GM19467 (cell line): ENCODE data around the gene FREM3.
"Not testable (repeated sequence)": the region's sequence is repeated elsewhere in the genome, so short reads cannot be mapped to it uniquely, and the experiment has no call there.

Experiments
- ATAC-seq: cut with Tn5 transposase; IDR thresholded peaks from one replicate; pipeline ENCODE4 v1.9.1; 2021; ENCODE audit warnings: mild to moderate bottlenecking, moderate library complexity; ENCODE audit not compliant: unreplicated experiment

The FREM3 gene

GRCh38 chr4:143586080-143586479, 114.4 kb downstream of the FREM3 start:
- ATAC-seq, result no peak

DNA sequence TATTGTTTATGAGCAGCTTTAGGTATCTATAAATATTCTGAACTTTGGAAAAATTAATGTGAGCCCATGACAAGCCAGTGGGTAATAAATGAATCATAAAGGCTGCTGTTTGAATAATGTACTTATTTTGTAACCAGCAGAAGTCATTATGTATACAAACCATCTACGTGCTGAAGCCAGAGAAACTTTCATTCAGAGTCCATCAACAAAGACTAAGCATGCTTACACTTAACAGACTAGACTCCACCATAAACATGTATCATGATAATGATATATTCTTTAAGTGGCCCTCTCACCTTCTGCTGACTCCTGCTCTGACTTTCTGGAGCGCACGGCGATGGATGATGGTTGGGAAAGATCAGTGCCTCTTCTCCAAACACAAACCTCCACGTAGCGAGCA, 114.9 kb downstream of the FREM3 start:
- no peak for ATAC-seq

DNA sequence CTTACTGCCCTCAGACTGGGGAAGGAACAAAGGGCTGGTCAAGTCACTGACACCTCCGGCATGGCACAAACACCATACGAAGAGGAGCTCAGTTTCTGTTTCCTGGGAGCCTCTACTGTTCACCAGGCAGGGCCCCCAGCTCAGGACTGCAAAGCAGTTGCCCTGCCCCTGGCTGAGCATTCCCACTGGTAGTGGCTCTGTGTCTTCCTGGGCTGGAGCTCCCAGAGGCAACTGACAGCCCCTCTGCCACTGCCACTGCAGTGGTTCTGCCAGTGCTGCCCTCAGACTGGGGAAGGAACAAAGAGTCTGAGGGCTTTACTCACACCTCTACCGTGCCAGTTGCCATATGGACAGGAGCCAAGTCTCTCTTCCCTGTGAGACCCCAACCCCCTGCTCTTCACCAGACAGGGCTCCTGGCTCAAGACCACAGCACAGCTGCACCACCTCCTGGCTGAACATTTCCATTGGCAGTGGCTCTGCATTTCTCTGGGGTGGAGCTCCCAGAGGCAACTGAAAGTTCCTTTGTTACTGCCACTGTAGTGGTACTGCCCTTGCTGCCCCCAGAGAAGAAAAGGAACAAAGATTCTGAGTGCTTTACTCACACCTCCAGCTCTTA, 119.0 kb downstream of the FREM3 start:
- ATAC-seq, result no peak

- ATAC-seq, result no peak
These were observed 125.1 kb downstream of the FREM3 start for GRCh38 chr4:143575331-143575730.

DNA sequence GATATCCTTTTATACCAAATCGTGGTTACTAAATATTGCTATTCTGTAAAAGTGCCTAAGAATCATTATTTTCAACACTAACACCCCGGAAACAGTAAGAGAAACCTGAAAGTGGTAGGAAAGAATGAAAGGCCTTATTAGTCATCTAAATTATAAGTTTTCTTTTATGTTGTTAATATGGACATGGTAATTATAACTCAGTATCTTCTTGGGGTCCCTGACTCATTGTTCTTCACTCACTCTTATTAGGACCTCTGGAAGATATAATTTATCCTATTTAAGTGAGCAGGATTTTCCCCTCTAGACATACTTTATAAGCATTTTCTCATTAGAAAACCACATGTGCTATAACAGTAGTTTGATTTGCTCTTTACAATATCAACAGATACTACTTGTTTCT, 136.0 kb downstream of the FREM3 start:
- no peak for ATAC-seq

DNA sequence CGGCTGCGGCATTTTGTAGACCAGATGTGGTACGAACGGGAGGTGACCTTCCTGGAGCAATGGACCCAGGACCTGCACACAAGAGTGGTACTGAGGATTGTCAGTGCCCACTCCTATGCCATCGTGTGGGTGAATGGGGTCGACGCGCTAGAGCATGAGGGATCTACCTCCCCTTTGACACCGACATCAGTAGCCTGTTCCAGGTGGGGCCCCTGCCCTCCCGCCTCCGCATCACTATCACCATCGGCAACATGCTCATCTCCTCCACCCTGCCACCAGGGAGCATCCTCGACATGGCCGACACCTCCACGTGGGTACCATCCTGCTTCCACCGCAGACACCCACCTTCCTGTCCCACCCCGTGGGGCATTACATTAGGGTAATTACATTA, 140.7 kb downstream of the FREM3 start:
- ATAC-seq, result no peak

DNA sequence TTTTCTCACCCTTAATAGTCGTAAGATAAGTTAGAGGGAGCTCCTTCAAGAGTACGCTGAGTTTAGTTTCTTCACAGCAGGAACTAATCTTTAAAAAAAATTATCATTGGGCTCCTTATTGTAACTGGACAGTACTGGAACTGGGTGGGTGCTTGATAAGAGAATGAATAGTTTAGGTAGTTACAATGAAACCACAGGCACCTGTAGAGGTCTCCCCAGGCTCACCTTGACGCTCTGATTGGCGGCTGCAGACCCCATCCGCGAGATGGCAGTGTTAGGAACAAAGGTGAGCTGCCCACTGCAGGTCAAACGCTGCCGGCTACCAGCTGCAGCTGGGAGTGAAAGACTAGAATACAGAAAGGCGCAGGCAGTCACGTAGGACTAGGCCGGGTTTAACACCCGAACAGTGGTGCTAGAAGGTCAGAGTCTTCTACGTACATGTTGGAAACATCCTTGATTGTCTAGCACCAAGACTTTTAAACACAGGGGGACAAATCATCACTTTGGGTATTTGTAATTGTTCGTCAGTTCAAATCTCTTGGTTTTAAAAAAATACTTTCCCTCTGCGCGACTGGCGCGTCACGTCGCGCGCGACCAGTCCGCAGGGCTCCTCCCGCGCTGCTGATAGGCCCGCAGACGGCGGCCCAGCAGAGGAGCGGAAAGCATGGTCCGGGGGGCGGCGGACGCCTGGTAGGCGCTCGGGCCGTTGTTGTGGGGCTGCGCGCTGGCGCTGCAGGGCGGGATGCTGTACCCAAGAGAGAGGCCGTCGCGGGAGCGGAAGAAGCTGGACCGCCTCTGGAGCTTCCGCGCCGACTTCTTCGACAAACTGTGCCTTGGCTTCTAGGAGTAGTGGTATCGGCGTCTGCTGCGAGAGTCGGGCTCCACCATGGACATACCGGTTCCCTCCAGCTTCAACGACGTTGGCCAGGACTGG, 141.4 kb downstream of the FREM3 start:
- ATAC-seq, result peak; percentile 81

- no peak for ATAC-seq
These were observed 142.2 kb downstream of the FREM3 start for GRCh38 chr4:143558286-143558685.

GRCh38 chr4:143555676-143556075, 144.8 kb downstream of the FREM3 start:
- no peak for ATAC-seq

DNA sequence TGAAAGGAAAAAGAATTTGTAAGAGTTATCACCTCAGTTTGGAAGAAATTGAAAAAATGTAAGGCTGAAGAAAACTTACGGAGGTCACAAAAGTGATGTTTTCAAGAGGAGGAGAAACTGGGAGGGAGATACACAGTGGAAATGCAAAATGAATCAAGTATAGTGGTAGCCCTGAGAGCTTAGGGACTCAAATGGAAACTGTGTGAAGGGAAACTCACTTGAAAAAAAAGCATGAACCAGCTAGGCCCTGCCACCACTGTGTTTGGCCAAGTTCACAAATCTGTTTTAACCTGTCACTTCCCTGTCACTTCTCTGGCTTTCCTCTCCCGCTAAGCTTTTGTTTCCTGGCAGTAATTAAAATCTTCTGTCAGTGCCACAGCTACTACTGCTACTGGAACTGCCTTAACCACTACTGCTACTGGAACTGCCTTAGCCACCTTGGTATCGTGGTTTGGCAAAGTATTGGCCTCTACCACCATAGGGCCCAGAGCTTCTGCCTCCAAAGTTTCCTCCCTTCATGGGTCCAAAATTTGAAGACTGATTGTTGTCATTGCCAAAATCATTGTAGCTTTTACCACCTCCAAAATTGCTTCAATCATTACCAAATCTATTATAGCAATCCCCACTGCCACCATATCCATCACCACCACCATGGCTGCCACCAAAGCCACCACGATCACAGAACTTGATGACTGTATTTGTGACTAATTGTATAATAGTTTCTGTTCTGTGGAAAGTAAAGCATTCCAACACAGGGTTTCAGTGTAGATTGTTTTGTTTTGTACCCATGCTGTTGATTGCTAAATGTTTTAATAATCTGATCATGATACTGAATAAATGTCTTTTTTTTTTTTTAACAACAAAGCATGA, 145.5 kb downstream of the FREM3 start:
- ATAC-seq, result peak; percentile 68

GRCh38 chr4:143549928-143550327, 150.5 kb downstream of the FREM3 start:
- ATAC-seq, result no peak

DNA sequence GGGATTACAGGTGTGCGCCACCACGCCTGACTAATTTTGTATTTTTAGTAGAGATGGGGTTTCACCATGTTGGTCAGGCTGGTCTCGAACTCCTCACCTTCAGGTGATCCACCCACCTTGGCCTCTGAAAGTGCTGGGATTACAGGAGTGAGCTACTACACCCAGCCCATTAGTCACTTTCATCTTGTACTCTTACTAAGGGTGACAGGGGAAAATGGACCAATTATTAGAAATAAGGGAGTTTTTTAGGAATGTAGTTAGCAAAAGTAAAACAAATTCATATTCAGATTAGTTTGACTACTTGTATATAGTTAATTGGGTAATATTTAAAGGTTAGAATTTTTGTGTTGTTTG, 160.8 kb downstream of the FREM3 start:
- no peak for ATAC-seq

- ATAC-seq, result no peak
These were observed 161.4 kb downstream of the FREM3 start for GRCh38 chr4:143538979-143539669.

DNA sequence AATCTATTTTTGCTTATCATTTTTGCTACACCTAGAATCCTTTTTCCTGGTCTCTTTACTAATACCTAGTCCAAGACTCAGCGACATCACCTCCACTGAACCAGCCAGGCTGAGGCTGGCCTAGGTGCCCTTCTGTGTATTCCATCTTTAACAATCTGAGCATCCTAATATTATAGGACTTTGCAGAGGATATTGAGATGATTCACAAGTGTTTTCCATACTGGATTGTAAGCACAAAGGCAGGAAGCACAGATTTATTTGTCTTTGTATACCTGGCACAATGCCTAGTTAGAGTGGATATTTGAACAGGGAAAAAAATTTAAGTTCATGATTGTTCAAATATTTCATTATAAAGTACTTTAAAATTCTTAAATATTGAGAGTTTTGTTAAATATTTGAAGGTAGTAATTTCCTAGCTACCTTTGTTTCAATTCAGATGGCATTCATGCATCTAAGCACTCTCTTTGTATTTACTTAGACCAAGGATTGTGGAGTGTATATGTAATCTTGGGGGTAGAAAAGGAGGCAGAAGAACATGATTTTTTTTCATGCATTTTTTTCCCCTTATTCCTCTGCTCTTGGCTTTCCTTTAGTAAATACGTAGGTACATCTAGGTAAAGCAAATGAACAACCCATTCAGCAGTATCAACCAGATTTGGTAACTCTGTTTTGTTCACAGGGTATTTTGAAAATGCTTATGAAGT, 168.5 kb downstream of the FREM3 start:
- ATAC-seq, result no peak

GRCh38 chr4:143531380-143531779, 169.1 kb downstream of the FREM3 start:
- no peak for ATAC-seq

- ATAC-seq, result not testable (repeated sequence)
These were observed 172.4 kb downstream of the FREM3 start for GRCh38 chr4:143528046-143528445.
